Measurements from ENCODE around the gene XKR7. TPM values are rescaled to one million over a fixed set of nuclear protein-coding genes. Genes with fewer than 3 reads are reported as not detected.
"Not testable (repeated sequence)": the region's sequence is repeated elsewhere in the genome, so short reads cannot be mapped to it uniquely, and the experiment has no call there.

XKR7 gene
- total and polyA plus RNA-seq, 2 donors = under 0.01 to 0.02 TPM

GRCh38 chr20:31924561-31924960 lies 43.4 kb upstream of the XKR7 start:
- no peaks in the 10 kb centered on the region for H3K4me1 ChIP-seq (ENCODE audit: control insufficient read depth in 2 of 2, insufficient read depth in 2 of 2, low read length in 2 of 2)
- no peaks in the 10 kb centered on the region for H3K27me3 ChIP-seq (ENCODE audit: control insufficient read depth in 2 of 2, insufficient read depth in 1 of 2, low read length in 1 of 2)
- no peak overlapping the region for H3K4me3 ChIP-seq (ENCODE audit: low read length in 2 of 2)
- no peaks in the 10 kb centered on the region for H3K36me3 ChIP-seq (ENCODE audit: control insufficient read depth in 2 of 2, insufficient read depth in 2 of 2, low read length in 1 of 2)
- no peaks in the 10 kb centered on the region for H3K9me3 ChIP-seq (ENCODE audit: control insufficient read depth in 2 of 2, insufficient read depth in 1 of 2, low read length in 1 of 2)
- WGBS = 97% methylated on average over 8 of the region's 8 CpGs
- DNase-seq (ENCODE audit: low read depth in 6 of 9, low spot score in 9 of 9) = no peak
- no peak overlapping the region for H3K27ac ChIP-seq (ENCODE audit: low read depth in 1 of 2, low read length in 1 of 2)

DNA sequence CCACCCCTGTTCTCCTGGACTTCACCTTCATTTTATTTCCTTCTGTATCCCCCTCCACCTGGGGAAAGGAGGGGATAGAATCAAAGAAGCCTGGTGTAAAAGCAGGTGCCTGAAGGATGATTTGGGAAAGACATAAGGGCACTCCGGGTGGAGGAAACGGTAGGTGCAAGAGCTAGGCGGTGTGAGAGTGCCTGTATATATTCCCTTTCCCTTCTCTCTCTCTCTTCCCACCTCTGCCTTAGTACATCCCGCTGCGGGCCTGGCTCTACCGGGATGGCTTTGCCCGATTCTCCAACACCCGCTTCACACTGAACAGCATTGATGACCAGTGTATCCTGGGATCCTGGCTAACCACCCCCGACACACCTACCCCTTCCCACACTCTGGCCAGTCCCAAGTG lies 42.3 kb upstream of the XKR7 start:
- WGBS = 91% methylated on average over 9 of the region's 9 CpGs
- Histone ChIP-seq H3K4me1 (ENCODE audit: control insufficient read depth in 2 of 2, insufficient read depth in 2 of 2, low read length in 2 of 2) (no peaks in the 10 kb centered on the region), H3K27me3 (ENCODE audit: control insufficient read depth in 2 of 2, insufficient read depth in 1 of 2, low read length in 1 of 2) (no peaks in the 10 kb centered on the region), H3K9me3 (ENCODE audit: control insufficient read depth in 2 of 2, insufficient read depth in 1 of 2, low read length in 1 of 2) (no peaks in the 10 kb centered on the region), H3K27ac (ENCODE audit: low read depth in 1 of 2, low read length in 1 of 2) (no peak overlapping the region), H3K36me3 (ENCODE audit: control insufficient read depth in 2 of 2, insufficient read depth in 2 of 2, low read length in 1 of 2) (no peaks in the 10 kb centered on the region), H3K4me3 (ENCODE audit: low read length in 2 of 2) (no peak overlapping the region)
- DNase-seq (ENCODE audit: low read depth in 6 of 9, low spot score in 9 of 9) = no peak

DNA sequence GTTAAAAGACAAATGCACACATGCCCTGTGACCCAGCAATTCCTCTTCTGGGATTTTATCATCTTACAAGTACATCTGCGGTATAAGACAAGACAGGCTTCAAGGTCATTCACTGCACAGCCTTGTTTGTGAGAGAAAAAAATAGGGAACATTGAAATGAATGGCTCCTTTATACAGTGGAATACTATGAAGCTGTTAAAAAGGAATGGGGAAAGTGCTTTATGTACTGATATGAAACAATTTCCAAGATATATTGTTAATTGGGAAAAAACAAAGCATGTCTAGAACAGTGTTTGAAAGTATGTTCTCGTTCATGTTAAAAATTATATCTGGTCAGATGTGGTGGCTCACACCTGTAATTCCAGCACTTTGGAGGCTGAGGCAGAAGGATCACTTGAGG lies 41.5 kb upstream of the XKR7 start:
- WGBS = 96% methylated on average over 2 of the region's 2 CpGs
- no peaks in the 10 kb centered on the region for H3K4me1 ChIP-seq (ENCODE audit: control insufficient read depth in 2 of 2, insufficient read depth in 2 of 2, low read length in 2 of 2)
- no peaks in the 10 kb centered on the region for H3K27me3 ChIP-seq (ENCODE audit: control insufficient read depth in 2 of 2, insufficient read depth in 1 of 2, low read length in 1 of 2)
- no peak overlapping the region for H3K4me3 ChIP-seq (ENCODE audit: low read length in 2 of 2)
- no peak overlapping the region for H3K27ac ChIP-seq (ENCODE audit: low read depth in 1 of 2, low read length in 1 of 2)
- no peak for DNase-seq (ENCODE audit: low read depth in 6 of 9, low spot score in 9 of 9)
- no peaks in the 10 kb centered on the region for H3K36me3 ChIP-seq (ENCODE audit: control insufficient read depth in 2 of 2, insufficient read depth in 2 of 2, low read length in 1 of 2)
- no peaks in the 10 kb centered on the region for H3K9me3 ChIP-seq (ENCODE audit: control insufficient read depth in 2 of 2, insufficient read depth in 1 of 2, low read length in 1 of 2)

GRCh38 chr20:31927627-31928159 lies 40.3 kb upstream of the XKR7 start:
- 93% methylated on average over 8 of the region's 8 CpGs for WGBS
- Histone ChIP-seq H3K27me3 (ENCODE audit: control insufficient read depth in 2 of 2, insufficient read depth in 1 of 2, low read length in 1 of 2) (no peaks in the 10 kb centered on the region), H3K9me3 (ENCODE audit: control insufficient read depth in 2 of 2, insufficient read depth in 1 of 2, low read length in 1 of 2) (no peaks in the 10 kb centered on the region), H3K4me1 (ENCODE audit: control insufficient read depth in 2 of 2, insufficient read depth in 2 of 2, low read length in 2 of 2) (no peaks in the 10 kb centered on the region), H3K36me3 (ENCODE audit: control insufficient read depth in 2 of 2, insufficient read depth in 2 of 2, low read length in 1 of 2) (no peaks in the 10 kb centered on the region), H3K27ac (ENCODE audit: low read depth in 1 of 2, low read length in 1 of 2) (no peak overlapping the region), H3K4me3 (ENCODE audit: low read length in 2 of 2) (no peak overlapping the region)
- DNase-seq (ENCODE audit: low read depth in 6 of 9, low spot score in 9 of 9) = no peak

GRCh38 chr20:31929631-31930030 lies 38.3 kb upstream of the XKR7 start:
- DNase-seq (ENCODE audit: low read depth in 6 of 9, low spot score in 9 of 9); H3K27me3 ChIP-seq (ENCODE audit: control insufficient read depth in 2 of 2, insufficient read depth in 1 of 2, low read length in 1 of 2); H3K36me3 ChIP-seq (ENCODE audit: control insufficient read depth in 2 of 2, insufficient read depth in 2 of 2, low read length in 1 of 2); H3K4me1 ChIP-seq (ENCODE audit: control insufficient read depth in 2 of 2, insufficient read depth in 2 of 2, low read length in 2 of 2); H3K4me3 ChIP-seq (ENCODE audit: low read length in 2 of 2); H3K9me3 ChIP-seq (ENCODE audit: control insufficient read depth in 2 of 2, insufficient read depth in 1 of 2, low read length in 1 of 2); H3K27ac ChIP-seq (ENCODE audit: low read depth in 1 of 2, low read length in 1 of 2): not testable (repeated sequence)
- 94% methylated on average over 4 of the region's 4 CpGs for WGBS

- 36% methylated on average over 5 of the region's 5 CpGs for WGBS
- DNase-seq (ENCODE audit: low read depth in 6 of 9, low spot score in 9 of 9) = no peak
- H3K4me1 ChIP-seq (ENCODE audit: control insufficient read depth in 2 of 2, insufficient read depth in 2 of 2, low read length in 2 of 2) = no peaks in the 10 kb centered on the region
Measured at GRCh38 chr20:31930779-31931178, 37.2 kb upstream of the XKR7 start.

DNA sequence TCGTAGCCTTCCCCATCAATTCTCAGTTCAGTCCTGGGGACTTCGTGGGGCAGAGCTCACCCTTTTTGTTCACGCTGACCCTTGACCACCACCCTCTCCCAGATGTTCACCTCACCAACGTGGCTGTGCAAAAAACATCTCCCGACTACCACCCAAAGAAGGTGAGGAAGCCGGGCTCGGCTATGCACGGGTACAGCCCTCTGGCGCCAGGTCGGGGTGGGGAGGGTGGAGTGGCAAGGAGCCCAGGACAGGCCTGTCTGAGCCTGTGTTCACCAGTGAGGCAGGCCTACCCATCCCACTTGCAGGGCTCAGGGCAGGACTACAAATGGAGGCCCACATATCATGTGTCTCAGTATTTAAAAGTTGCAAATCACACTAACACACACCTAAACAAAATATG lies 34.3 kb upstream of the XKR7 start:
- no peak overlapping the region for H3K4me3 ChIP-seq (ENCODE audit: low read length in 2 of 2)
- DNase-seq (ENCODE audit: low read depth in 6 of 9, low spot score in 9 of 9) = no peak
- no peaks in the 10 kb centered on the region for H3K27me3 ChIP-seq (ENCODE audit: control insufficient read depth in 2 of 2, insufficient read depth in 1 of 2, low read length in 1 of 2)
- 89% methylated on average over 10 of the region's 10 CpGs for WGBS
- no peak overlapping the region for H3K27ac ChIP-seq (ENCODE audit: low read depth in 1 of 2, low read length in 1 of 2)
- no peaks in the 10 kb centered on the region for H3K4me1 ChIP-seq (ENCODE audit: control insufficient read depth in 2 of 2, insufficient read depth in 2 of 2, low read length in 2 of 2)
- no peaks in the 10 kb centered on the region for H3K9me3 ChIP-seq (ENCODE audit: control insufficient read depth in 2 of 2, insufficient read depth in 1 of 2, low read length in 1 of 2)
- H3K36me3 ChIP-seq (ENCODE audit: control insufficient read depth in 2 of 2, insufficient read depth in 2 of 2, low read length in 1 of 2) = no peaks in the 10 kb centered on the region

More at GRCh38 chr20:31930779-31931178, 37.2 kb upstream of the XKR7 start:
- Histone ChIP-seq H3K27me3 (ENCODE audit: control insufficient read depth in 2 of 2, insufficient read depth in 1 of 2, low read length in 1 of 2) (no peaks in the 10 kb centered on the region), H3K36me3 (ENCODE audit: control insufficient read depth in 2 of 2, insufficient read depth in 2 of 2, low read length in 1 of 2) (no peaks in the 10 kb centered on the region), H3K4me3 (ENCODE audit: low read length in 2 of 2) (no peak overlapping the region), H3K9me3 (ENCODE audit: control insufficient read depth in 2 of 2, insufficient read depth in 1 of 2, low read length in 1 of 2) (no peaks in the 10 kb centered on the region), H3K27ac (ENCODE audit: low read depth in 1 of 2, low read length in 1 of 2) (no peak overlapping the region)

GRCh38 chr20:31934491-31934890 lies 33.5 kb upstream of the XKR7 start:
- Histone ChIP-seq H3K9me3 (ENCODE audit: control insufficient read depth in 2 of 2, insufficient read depth in 1 of 2, low read length in 1 of 2) (no peaks in the 10 kb centered on the region), H3K4me1 (ENCODE audit: control insufficient read depth in 2 of 2, insufficient read depth in 2 of 2, low read length in 2 of 2) (no peaks in the 10 kb centered on the region), H3K36me3 (ENCODE audit: control insufficient read depth in 2 of 2, insufficient read depth in 2 of 2, low read length in 1 of 2) (no peaks in the 10 kb centered on the region), H3K27ac (ENCODE audit: low read depth in 1 of 2, low read length in 1 of 2) (no peak overlapping the region), H3K27me3 (ENCODE audit: control insufficient read depth in 2 of 2, insufficient read depth in 1 of 2, low read length in 1 of 2) (no peaks in the 10 kb centered on the region), H3K4me3 (ENCODE audit: low read length in 2 of 2) (no peak overlapping the region)
- DNase-seq (ENCODE audit: low read depth in 6 of 9, low spot score in 9 of 9) = no peak
- 96% methylated on average over 14 of the region's 14 CpGs for WGBS

DNA sequence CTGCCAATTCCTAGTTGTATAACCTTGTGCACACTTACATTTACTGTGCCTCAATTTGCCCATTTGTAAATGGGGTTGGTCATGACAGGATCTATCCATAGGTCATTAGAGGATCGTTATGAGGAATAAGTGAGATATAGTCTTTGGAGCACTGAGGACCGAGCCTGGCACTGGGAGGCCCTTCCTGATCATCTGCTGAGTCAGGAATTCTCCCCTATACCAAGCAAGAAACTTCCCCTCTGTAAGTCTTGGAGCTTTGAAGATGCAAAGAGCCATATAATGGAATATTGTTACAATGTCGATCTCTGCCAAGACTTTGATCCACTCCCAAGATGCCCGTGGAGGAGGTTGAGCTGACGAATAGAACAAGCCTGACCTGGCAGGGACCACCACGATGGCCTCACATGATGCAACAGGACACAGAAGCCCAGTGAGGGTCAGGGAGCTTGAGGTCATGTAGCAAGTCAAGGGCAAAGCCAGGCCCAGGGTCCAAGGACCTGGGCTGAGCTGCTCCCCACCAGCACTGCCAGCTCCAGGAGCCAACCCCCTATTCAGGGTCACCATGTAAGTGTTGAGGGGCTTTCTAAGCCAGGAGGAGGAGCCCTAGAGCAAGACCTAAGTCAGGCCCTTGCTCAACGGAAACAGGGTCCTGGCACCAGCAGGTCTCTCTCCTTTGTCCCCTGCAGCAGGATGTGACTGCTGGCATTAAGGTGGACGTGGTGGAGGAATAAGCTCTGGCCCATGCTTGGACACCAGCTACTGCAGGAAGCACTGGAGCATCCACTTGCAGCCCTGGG lies 32.8 kb upstream of the XKR7 start:
- no peaks in the 10 kb centered on the region for H3K27me3 ChIP-seq (ENCODE audit: control insufficient read depth in 2 of 2, insufficient read depth in 1 of 2, low read length in 1 of 2)
- H3K9me3 ChIP-seq (ENCODE audit: control insufficient read depth in 2 of 2, insufficient read depth in 1 of 2, low read length in 1 of 2) = no peaks in the 10 kb centered on the region
- H3K4me3 ChIP-seq (ENCODE audit: low read length in 2 of 2) = no peak overlapping the region
- WGBS = 86% methylated on average over 8 of the region's 8 CpGs
- no peaks in the 10 kb centered on the region for H3K36me3 ChIP-seq (ENCODE audit: control insufficient read depth in 2 of 2, insufficient read depth in 2 of 2, low read length in 1 of 2)
- peak in 2 of 9 donors; percentile 13 to 23 for DNase-seq (ENCODE audit: low read depth in 6 of 9, low spot score in 9 of 9)
- H3K4me1 ChIP-seq (ENCODE audit: control insufficient read depth in 2 of 2, insufficient read depth in 2 of 2, low read length in 2 of 2) = no peaks in the 10 kb centered on the region
- H3K27ac ChIP-seq (ENCODE audit: low read depth in 1 of 2, low read length in 1 of 2) = no peak overlapping the region

All from thymus (tissue), 11 donors.